Measurements from ENCODE around the gene ARL9. TPM values are rescaled to one million over a fixed set of nuclear protein-coding genes. Genes with fewer than 3 reads are reported as not detected.

ARL9 gene, protein sequence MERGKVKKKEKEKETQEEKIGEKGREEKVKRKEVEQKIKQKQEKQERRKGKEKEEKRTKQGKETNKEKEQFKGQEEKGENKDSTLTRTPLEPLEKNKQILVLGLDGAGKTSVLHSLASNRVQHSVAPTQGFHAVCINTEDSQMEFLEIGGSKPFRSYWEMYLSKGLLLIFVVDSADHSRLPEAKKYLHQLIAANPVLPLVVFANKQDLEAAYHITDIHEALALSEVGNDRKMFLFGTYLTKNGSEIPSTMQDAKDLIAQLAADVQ
- total RNA-seq = under 1 TPM; 0.15 to 0.42 TPM

DNA sequence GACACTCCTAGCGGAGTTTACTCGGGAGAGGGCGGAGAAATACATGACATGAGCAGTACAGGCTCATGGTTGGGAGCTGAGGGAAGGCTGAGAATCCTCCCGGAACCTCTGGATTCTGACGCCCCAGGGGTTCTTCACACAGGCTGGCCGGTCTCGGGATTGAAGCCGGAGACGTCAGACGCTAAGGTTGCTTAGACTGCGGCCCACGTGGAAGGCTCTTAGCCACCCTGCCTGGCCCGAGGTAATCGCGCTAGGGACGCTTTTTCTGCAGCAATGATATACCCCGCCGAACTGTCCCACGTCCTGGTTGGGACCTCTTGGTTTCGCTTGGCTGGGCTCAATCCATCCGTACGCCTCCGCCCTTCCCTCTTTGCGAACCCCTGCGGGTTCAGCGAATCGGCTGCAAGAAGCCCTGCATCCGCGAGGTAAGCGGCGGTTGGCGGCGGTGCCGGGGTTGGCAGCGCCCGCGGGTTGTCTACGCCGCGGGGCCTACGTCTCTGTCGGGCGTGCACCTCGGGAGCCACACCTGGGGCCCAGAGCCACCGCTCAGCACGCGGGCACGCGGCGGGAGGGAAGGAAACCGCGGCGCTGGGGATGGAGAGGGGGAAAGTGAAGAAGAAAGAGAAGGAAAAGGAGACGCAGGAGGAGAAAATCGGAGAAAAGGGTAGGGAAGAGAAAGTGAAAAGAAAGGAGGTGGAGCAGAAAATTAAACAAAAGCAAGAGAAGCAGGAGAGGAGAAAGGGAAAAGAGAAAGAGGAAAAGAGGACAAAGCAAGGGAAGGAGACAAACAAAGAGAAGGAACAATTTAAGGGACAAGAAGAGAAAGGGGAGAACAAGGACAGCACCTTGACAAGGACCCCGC is at the start of gene ARL9:
Gene ARL9, plus strand, starts transcription at position 523 of the 862 bp plus-strand sequence. Its CDS starts 72 bp downstream, at position 595.
- CTCF ChIA-PET = no interaction called here
- POLR2A ChIA-PET = no interaction called here

DNA sequence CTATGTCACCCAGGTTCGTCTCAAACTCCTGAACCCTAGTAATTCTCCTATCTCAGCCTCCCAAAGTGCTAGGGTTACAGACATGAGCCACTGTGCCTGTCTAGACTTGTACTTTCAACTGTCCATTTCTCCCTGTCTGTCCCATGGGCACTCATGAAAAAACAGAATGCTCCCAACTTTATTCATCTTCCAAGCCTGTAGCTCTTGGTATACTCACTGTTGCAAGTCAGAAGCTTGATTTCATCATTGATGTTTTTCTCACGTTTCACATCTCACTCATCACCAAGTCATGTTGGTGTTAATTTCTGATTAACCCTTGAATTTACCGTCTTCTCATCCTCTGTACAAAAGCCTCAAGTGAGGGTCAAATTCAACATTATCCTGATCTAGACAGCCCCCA is 45.5 kb upstream of the ARL9 start:
- CTCF ChIA-PET = no interaction called here
- POLR2A ChIA-PET = no interaction called here

DNA sequence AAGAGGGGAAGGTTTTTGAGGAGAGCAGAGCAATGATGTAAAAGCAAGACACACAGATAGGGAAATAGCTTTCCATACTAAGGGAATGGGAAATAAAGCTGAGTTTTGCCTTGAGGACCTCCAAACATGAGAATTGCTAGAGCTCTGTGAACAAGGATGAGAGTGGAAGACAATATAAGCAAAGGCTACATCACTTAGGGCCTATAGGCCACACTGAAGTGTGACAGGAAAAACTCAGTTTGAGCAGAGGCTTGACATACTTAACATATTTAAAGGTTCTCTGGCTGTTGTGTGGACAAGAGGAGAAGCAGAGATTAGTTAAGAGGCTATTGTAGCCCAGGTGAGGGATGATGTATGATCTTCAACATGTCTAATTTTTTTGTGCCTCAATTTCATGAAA is 43.4 kb upstream of the ARL9 start:
- ChIA-PET POLR2A (interaction anchor here (1.6 kb wide), 1 partner anchor 26 kb away, joined by 5 read pairs; the partner anchor contains the start of gene PAICS), CTCF (no interaction called here)

DNA sequence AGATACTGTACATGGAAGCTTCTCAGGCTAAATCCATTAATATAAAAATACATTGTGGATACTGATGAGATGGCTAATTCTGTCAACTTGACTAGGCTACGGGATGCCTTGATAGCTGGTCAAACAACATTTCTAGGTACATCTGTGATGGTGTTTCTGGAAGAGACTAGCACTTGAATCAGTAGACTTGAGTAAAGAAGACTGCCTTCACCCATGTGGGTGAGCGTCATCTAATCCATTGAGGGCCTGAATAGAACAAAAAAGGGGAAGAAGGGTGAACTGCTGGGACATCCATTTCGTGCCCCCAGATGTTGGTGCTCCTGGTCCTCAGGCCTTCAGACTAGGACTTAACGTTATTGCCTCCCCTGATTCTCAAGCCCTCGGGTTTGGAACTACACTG is 41.9 kb upstream of the ARL9 start:
- POLR2A ChIA-PET = no interaction called here
- CTCF ChIA-PET = interaction anchor here (0.9 kb wide), 1 partner anchor 28 kb away, joined by 3 read pairs; the partner anchor contains the start of gene PAICS

DNA sequence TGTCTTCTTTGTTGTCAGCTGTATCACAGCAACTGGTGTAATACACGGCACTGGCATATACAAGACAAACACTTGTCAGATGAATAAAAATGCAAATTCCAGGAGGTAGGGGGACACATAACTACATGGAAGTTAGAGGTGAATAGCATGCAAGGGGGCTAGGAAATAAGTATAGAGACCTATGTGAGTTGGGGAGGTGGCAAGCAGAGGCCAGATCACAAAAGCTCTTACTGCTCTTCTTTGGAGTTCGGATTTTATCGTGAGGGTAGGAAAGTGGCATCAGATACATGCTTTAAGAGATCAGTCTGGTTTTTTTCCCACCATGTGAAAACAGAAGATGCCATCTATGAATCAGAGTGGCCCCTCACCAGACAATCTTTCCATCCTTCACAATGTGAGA is 41.0 kb upstream of the ARL9 start:
- POLR2A ChIA-PET = interaction anchor here (0.5 to 2.5 kb wide), 4 partner anchors 27 to 325 kb away, joined by 3 to 12 read pairs (median 4); partner anchors contain the start of genes AASDH, PAICS and PPAT
- CTCF ChIA-PET = interaction anchor here (2.0 kb wide), 1 partner anchor 28 kb away, joined by 6 read pairs; the partner anchor contains the start of gene PAICS

DNA sequence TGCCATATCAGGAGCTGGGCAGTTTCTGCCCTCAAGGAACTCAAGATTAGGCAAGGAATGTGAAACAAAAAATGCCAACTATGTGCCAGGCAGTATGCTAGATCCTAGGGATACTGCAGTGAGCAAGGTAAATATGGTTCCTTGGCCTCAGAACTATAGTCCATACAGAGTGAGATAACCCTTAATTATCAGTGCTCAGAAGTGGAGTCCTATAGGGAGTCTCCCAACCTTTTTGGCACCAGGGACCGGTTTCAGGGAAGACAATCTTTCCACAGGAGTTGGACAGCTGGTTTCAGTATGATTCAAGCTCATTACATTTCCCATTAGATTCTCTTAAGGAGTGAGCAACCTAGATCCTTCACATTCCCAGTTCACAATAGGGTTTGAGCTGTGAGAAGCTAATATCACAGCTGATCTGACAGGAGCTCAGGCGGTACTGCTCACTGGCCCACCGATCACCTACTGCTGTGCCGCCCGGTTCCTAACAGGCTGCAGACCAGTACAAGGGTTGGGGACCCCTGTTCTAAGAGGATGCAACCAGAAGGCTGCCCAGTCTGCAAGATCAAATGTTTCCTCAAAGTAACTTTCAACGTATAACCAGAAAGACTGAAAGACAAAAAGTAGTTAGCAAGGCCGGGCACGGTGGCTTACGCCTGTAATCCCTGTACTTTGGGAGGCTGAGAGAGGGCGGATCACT is 39.8 kb upstream of the ARL9 start:
- POLR2A ChIA-PET = interaction anchor here (0.6 to 2.5 kb wide), 5 partner anchors 8 to 1072 kb away, joined by 3 to 12 read pairs (median 3); partner anchors contain the start of genes AASDH, PAICS and PPAT
- CTCF ChIA-PET = interaction anchor here (2.0 kb wide), 1 partner anchor 29 kb away, joined by 6 read pairs; the partner anchor contains the start of gene PAICS

DNA sequence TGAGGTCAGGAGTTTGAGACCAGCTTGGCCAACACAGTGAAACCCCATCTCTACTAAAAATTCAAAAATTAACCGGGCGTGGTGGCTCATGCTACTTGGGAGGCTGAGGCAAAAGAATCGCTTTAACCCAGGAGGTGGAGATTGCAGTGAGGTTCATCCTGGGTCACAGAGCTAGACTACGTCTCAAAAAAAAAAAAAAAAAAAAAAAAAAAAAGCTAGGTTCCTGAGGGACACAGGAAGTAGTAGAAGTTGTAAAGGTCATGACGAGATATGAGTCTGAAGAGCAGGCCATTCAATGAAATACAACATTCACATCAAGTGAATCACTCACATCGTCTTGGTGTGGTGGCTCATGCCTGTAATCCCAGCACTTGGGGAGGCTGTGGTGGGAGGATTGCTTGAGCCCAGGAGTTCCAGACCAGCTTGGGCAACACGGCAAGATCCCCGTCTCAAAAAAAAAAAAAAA is 39.3 kb upstream of the ARL9 start:
- ChIA-PET CTCF (interaction anchor here (2.0 kb wide), 1 partner anchor 30 kb away, joined by 6 read pairs; the partner anchor contains the start of gene PAICS), POLR2A (interaction anchor here (0.6 to 2.5 kb wide), 5 partner anchors 9 to 1073 kb away, joined by 3 to 12 read pairs (median 3); partner anchors contain the start of genes PAICS and PPAT)

DNA sequence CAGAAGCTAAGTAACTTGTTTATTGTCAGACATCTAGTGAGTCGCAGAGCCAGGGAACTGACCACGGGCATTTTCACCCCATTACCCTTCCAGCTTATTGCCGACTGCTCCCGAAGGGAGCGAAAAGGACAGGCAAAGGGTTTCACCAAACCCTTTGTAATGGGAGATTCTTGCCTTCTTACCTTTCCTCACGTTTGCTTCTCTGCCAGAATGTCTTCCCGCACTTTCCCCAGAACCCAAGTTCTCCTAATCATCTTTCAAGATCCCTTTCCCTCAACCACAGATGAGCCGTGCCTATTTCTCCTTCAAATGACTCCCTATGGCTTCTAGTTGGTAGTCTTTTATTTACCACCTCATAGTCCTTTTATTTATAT is 38.7 kb upstream of the ARL9 start:
- ChIA-PET CTCF (interaction anchor here (2.0 kb wide), 1 partner anchor 31 kb away, joined by 6 read pairs; the partner anchor contains the start of gene PAICS), POLR2A (interaction anchor here (0.7 to 2.5 kb wide), 3 partner anchors 9 to 364 kb away, joined by 3 to 12 read pairs (median 3); partner anchors contain the start of genes PAICS and PPAT)

DNA sequence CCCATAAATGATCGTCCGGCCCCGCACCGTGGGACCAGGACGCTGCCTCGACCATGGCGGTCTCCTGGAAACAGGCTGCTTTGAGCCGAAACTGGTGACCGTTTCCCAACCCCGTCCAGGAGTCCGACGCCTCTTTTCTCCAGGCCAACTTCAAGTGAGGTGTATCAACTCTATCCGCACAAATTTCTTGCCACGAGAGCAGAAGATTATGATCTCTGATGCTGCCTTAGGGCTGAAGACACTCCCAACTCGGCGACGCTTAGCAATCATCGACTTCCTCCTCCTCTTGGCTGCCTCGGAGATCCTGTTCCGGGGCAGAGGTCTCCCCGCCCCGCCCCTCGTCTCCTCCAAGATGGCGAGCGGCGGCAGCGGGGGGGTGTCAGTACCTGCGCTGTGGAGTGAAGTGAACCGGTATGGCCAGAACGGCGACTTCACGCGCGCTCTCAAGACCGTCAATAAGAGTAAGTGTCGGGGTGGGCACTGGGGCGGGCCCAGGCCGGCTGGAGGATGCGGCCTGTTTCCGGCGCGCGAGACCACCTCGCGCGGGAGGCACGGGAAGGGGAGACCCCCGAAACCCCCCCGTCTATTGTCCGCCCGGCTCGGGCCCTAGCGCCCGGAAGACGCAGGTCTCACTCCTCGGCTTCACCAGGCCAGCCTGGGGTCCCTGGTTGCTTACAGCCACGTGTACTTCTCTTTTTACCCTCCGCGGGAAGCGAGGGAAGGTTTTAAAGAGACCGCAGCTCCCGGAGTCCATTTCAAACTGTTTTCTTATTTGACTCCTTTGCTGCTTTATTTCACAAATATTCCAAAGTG is 38.1 kb upstream of the ARL9 start, which contains the start of gene SRP72:
Gene SRP72, plus strand, starts transcription at position 334 of the 813 bp plus-strand sequence. Its CDS starts 19 bp downstream, at position 353.
- POLR2A ChIA-PET = interaction anchor here (0.7 to 2.5 kb wide), 7 partner anchors 16 to 364 kb away, joined by 3 to 12 read pairs (median 4); partner anchors contain the start of genes AASDH, PAICS and PPAT
- CTCF ChIA-PET = interaction anchor here (3.4 kb wide), 1 partner anchor 31 kb away, joined by 16 read pairs; the partner anchor contains the start of genes PAICS and PPAT

DNA sequence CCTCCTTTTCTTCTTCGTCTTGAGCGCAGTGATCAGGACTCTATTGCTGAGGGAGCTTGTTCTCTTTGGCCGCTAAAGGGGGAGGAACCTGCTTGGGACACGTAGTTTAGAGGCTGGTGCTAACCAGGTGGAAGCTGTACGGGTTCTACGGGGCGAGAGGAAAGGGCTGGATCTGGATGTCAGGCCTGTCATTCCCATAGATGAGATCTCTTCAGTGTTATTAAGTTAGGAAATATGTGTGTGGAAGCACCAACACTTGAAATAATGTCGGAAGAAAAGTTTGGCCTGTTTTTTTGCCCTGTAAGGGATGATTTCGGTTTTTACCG is 37.5 kb upstream of the ARL9 start:
- CTCF ChIA-PET = interaction anchor here (3.4 kb wide), 1 partner anchor 32 kb away, joined by 16 read pairs; the partner anchor contains the start of genes PAICS and PPAT
- POLR2A ChIA-PET = interaction anchor here (0.8 to 2.3 kb wide), 5 partner anchors 16 to 81 kb away, joined by 3 to 12 read pairs (median 4); partner anchors contain the start of genes AASDH, PAICS and PPAT

DNA sequence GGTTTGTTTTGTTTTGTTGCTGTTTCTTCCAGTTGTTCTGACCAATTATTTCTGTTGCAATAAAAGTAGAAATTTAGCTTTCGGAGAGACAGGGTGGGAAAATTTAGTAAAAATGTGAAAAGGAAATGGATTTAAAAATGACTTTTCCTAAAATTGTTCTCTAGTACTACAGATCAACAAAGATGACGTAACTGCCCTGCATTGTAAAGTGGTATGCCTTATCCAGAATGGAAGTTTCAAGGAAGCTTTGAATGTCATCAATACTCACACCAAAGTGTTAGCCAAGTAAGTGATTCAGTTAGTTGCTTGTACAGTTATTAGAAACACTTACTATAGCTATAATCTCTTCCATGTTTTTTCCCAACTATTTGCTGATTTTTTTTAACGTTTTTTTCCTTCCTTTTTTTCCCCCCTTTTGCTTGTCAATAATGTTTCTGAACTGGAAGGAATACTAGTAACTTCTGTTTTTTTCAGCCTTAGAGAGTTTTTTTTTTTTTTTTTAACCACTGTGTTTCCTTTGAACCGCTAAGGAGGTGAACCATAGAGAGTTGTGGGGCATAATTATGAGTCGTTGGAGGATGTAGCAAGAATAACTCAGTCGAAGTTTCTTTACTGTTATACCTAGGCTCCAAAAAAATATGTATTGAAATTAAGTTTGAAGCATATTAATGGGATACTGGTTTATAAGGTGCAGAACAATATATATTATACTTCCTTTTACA is 35.9 kb upstream of the ARL9 start:
- ChIA-PET POLR2A (interaction anchor here (0.6 to 2.3 kb wide), 3 partner anchors 20 to 60 kb away, joined by 3 to 12 read pairs (median 4); partner anchors contain the start of genes PAICS and PPAT), CTCF (interaction anchor here (3.4 kb wide), 1 partner anchor 33 kb away, joined by 16 read pairs; the partner anchor contains the start of genes PAICS and PPAT)

DNA sequence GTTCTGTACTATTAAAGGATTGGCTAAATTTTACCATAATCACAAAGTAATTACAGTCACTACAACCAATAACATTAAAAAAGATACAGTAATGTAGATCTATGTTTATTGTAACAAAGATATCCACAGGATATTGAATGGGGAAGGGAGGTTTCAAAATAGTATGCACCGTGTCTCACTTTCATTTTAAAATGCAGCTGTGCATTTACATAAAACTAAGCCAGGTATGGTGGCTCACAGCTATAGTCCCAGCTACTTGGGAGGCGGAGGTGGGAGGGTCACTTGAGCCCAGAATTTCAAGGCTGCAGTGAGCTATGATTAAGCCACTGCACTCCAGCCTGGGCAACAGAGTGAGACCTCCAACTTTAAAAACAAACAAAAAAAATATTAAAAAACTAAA is 29.7 kb upstream of the ARL9 start:
- ChIA-PET POLR2A (no interaction called here), CTCF (no interaction called here)

DNA sequence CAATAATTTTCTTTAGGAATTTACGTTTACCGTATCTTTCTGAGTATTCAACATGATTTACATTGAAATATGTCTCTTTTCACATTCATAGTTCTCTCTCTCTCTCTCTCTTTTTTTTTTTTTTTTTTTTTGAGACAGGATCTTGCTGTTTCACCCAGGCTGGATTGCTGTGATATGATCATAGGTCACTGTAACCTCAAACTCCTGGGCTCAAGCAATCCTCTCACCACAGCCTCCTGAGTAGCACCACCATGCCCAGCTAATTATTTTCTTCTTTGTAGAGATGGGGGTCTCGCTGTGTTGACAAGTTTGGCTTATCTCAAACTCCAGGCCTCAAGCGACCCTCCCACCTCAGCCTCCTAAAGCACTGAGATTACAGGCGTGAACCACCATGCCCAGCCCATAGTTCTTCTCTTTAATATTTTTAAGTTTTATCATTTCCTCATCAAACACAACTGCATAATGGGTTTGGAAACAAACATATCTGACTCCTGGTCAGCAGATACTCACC is 28.3 kb upstream of the ARL9 start:
- ChIA-PET POLR2A (no interaction called here), CTCF (no interaction called here)

DNA sequence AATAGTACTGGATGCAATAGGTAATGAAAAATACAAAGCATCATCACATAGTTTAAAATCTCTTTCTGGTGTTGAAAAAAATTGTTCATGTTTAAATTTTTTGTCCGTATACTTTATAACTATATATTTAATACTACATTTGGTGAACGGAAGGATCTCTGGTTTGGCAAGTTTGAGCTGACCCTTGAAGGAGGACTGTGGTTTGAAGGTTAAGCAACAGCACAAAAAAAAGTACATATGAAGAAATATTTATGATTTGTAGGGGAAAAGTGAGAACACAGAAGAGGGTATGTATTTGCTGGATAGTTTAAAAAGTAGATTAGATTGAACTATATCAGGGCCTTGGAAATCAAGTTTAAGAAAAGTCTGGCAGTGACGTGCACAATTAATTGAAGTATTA is 24.9 kb upstream of the ARL9 start:
- POLR2A ChIA-PET = interaction anchor here (0.6 kb wide), 1 partner anchor 86 kb away, joined by 5 read pairs; no protein-coding TSS in a partner anchor
- CTCF ChIA-PET = no interaction called here

DNA sequence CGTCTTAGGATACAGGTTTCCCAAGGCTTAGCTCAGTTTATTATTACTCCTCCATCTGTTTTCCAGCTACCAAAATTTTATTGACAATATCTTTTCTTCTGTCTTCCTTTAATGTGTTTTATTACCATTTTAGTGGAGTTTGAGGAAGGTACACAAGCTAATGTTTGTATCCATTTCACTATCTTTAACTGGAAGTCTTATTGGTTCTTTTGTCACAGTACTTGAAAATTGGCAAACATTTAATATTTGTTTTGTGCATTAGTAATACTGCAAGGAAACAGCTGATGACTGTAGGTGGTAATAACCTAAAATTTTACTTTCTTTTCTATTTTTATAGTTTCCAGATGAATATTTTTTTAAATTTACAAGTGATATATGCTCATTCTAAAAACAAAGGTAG is 9.3 kb upstream of the ARL9 start:
- POLR2A ChIA-PET = no interaction called here
- CTCF ChIA-PET = no interaction called here

DNA sequence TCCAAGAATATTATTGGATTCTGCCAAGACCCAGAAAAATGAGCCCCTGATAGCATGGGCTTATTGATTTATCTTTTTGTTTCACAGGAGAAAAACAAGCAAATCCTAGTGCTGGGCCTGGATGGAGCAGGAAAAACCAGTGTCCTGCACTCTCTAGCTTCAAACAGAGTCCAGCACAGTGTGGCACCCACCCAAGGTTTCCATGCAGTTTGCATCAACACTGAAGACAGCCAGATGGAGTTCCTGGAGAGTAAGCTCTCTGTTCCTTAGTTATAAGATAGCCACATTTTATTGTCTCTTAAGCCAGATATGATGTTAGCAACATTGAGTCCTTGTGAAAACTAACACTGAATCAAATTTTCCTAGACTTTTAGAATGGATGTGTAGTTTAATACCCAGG is 5.5 kb downstream of the ARL9 start:
- CTCF ChIA-PET = no interaction called here
- POLR2A ChIA-PET = no interaction called here

DNA sequence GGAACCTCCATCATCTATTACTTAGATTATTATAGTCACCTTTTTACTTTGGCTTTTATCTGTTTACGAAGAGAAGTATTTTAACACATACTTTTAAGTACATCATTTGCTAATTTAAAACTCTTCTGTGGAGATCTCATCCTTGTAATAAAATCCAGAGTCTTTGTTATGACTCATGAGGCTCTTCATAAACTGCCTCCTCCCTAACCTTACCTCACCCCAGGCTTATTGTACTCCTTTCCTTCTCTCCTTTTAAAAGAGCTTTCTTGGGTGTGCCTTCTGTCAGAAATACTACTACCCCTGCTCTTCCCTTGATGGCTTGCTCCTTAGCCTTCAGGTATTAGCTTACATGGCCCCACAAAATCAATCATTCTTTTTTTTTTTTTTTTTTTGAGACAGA is 6.6 kb downstream of the ARL9 start:
- POLR2A ChIA-PET = no interaction called here
- CTCF ChIA-PET = interaction anchor here (0.6 kb wide), 1 partner anchor 288 kb away, joined by 4 read pairs; no protein-coding TSS in a partner anchor
